A673 (cell line): ENCODE results near the gene COL4A6. TPM values are rescaled to one million over a fixed set of nuclear protein-coding genes. Genes with fewer than 3 reads are reported as not detected.

Source experiments
- BruUV-seq: library from RNA; stranded (reverse); fragments of 400-500 nt; replicated peaks from 2 replicates; lab custom pipeline; 2021; lab: Mats Ljungman, UMichigan
- CTCF ChIA-PET: fragments of 300-600 bp; sonication (Branson Sonifier 250); formaldehyde crosslinking; loops from one replicate; lab custom pipeline; 2022; ENCODE audit warnings: antibody characterized with exemption; lab: Charles Lee
- POLR2A ChIA-PET: fragments of 300-600 bp; sonication (Branson Sonifier 250); formaldehyde crosslinking; loops from one replicate; lab custom pipeline; 2022; ENCODE audit warnings: antibody characterized with exemption; ENCODE audit not compliant: low non-redundant PET; lab: Charles Lee
- DNase-seq: peaks from one replicate; pipeline ENCODE4 v3.0.0-alpha.2; 2015; ENCODE audit warnings: low spot score
- H3K27ac ChIP-seq: fragments of 200-600 bp; sonication (generic); 2 replicates; pipeline ENCODE4 v1.5.1; 2016; ENCODE audit warnings: mixed run types, low read depth, mild to moderate bottlenecking, mixed read lengths, antibody characterized with exemption, low read length; ENCODE audit not compliant: poor library complexity, severe bottlenecking
- H3K27me3 ChIP-seq: fragments of 200-600 bp; sonication (generic); replicated peaks from 2 replicates; pipeline ENCODE4 v1.6.1; 2017; ENCODE audit warnings: mixed run types, low read depth, mild to moderate bottlenecking, mixed read lengths, antibody characterized with exemption, low read length; ENCODE audit not compliant: insufficient read depth, poor library complexity
- H3K36me3 ChIP-seq: fragments of 200-600 bp; sonication (generic); 2 replicates; pipeline ENCODE4 v1.6.1; 2016; ENCODE audit warnings: mixed run types, mild to moderate bottlenecking, mixed read lengths, antibody characterized with exemption, low read length; ENCODE audit not compliant: insufficient read depth, poor library complexity, severe bottlenecking
- H3K4me1 ChIP-seq: fragments of 200-600 bp; sonication (generic); 2 replicates; pipeline ENCODE4 v1.6.1; 2017; ENCODE audit warnings: mixed run types, mild to moderate bottlenecking, mixed read lengths, antibody characterized with exemption, low read length; ENCODE audit not compliant: insufficient read depth, poor library complexity, severe bottlenecking
- H3K4me3 ChIP-seq: fragments of 200-600 bp; sonication (generic); 2 replicates; pipeline ENCODE4 v1.5.1; 2016; ENCODE audit warnings: low read depth, mixed run types, mild to moderate bottlenecking, mixed read lengths, low read length; ENCODE audit not compliant: poor library complexity, severe bottlenecking
- H3K9me3 ChIP-seq: fragments of 200-600 bp; sonication (generic); 2 replicates; pipeline ENCODE4 v1.6.1; 2016; ENCODE audit warnings: mixed run types, low read depth, mild to moderate bottlenecking, mixed read lengths, antibody characterized with exemption, low read length; ENCODE audit not compliant: poor library complexity, severe bottlenecking
- CTCF ChIP-seq: fragments of 300-800, 200-600 bp; sonication (generic); conservative IDR thresholded peaks from 2 replicates; pipeline ENCODE4 v1.5.1; 2017; ENCODE audit warnings: low read depth, mild to moderate bottlenecking, antibody characterized with exemption, low read length, moderate library complexity, mixed read lengths
- EZH2 ChIP-seq: fragments of 200-600 bp; sonication (generic); IDR thresholded peaks from 2 replicates; pipeline ENCODE4 v1.6.1; 2017; ENCODE audit warnings: borderline replicate concordance, low read depth, mild to moderate bottlenecking, mixed read lengths, antibody characterized with exemption, low read length; ENCODE audit not compliant: poor library complexity, severe bottlenecking
- intact Hi-C: fragments of 100-400 bp; cut with micrococcal nuclease; formaldehyde crosslinking; loops from one replicate; pipeline ENCODE4 v1.10.0; 2022; ENCODE audit not compliant: unreplicated experiment
- total RNA-seq: library from RNA; stranded (reverse); gene quantifications from 2 replicates; pipeline ENCODE4 v1.2.3, GENCODE V29; 2021

The COL4A6 gene
- total RNA-seq, 1 experiment from 2014 or later = not detected

DNA sequence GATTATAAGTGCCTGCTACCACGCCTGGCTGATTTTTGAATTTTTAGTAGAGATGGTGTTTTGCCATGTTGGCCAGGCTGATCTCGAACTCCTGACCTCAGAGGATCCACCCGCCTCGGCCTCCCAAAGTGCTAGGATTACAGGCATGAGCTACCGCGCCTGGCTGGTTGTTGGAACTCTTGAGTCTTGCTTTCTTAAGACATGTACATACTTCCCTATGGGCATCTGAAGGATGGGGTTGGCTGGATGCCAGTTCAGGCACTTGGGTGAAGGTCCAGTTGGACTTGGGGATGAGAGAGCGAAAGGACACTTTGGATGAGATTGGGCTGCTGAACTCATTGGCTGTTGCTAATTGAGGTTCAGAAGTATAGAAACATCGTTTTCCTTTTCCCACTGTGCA lies 306.2 kb downstream of the COL4A6 start:
- BruUV-seq = no TSS peak
- H3K27ac ChIP-seq = no peak overlapping the region
- no peaks in the 10 kb centered on the region for H3K27me3 ChIP-seq
- DNase-seq = no peak
- no peaks in the 10 kb centered on the region for H3K4me1 ChIP-seq
- POLR2A ChIA-PET = no interaction called here
- no peaks in the 10 kb centered on the region for H3K9me3 ChIP-seq
- TF ChIP-seq EZH2 = no peak
- H3K36me3 ChIP-seq = no peaks in the 10 kb centered on the region
- no peak overlapping the region for H3K4me3 ChIP-seq
- CTCF ChIA-PET = no interaction called here
- intact Hi-C loops = no loop called here

GRCh38 chrX:108131471-108131870 lies 306.8 kb downstream of the COL4A6 start:
- no peak overlapping the region for H3K27ac ChIP-seq
- ChIA-PET POLR2A (no interaction called here), CTCF (no interaction called here)
- BruUV-seq = no TSS peak
- no peaks in the 10 kb centered on the region for H3K9me3 ChIP-seq
- DNase-seq = no peak
- H3K4me3 ChIP-seq = no peak overlapping the region
- H3K36me3 ChIP-seq = no peaks in the 10 kb centered on the region
- intact Hi-C loops = no loop called here
- TF ChIP-seq EZH2 (no peak), CTCF (no peak)
- no peaks in the 10 kb centered on the region for H3K27me3 ChIP-seq
- H3K4me1 ChIP-seq = no peaks in the 10 kb centered on the region

DNA sequence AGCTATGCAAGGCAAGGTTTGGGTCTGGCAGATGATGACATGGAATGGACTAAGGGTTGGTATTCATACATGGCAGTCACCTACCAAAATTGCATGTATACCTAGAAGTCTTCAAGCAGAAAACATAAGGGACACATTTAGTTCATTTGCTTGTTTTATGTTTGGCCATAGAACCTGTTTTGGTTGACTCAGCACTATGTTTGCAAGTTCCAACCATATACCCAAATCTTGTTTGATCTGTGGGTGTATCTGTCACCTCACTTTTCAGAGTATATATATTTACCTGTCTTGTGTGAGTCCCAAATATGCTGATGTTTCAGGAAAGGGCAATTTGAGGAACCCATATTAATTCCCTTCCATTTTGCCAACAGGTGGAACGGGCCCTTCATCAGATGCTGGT lies 307.3 kb downstream of the COL4A6 start:
- no peak for DNase-seq
- no peaks in the 10 kb centered on the region for H3K9me3 ChIP-seq
- H3K36me3 ChIP-seq = no peaks in the 10 kb centered on the region
- ChIA-PET CTCF (no interaction called here), POLR2A (no interaction called here)
- H3K4me1 ChIP-seq = no peaks in the 10 kb centered on the region
- H3K27me3 ChIP-seq = no peaks in the 10 kb centered on the region
- TF ChIP-seq EZH2 (no peak), CTCF (no peak)
- no peak overlapping the region for H3K4me3 ChIP-seq
- no peak overlapping the region for H3K27ac ChIP-seq
- intact Hi-C loops = no loop called here
- BruUV-seq = no TSS peak

GRCh38 chrX:108127152-108127551 lies 311.1 kb downstream of the COL4A6 start:
- POLR2A ChIA-PET = no interaction called here
- Histone ChIP-seq H3K27ac (no peak overlapping the region), H3K27me3 (no peaks in the 10 kb centered on the region), H3K36me3 (no peaks in the 10 kb centered on the region), H3K4me3 (no peak overlapping the region), H3K4me1 (no peaks in the 10 kb centered on the region), H3K9me3 (no peaks in the 10 kb centered on the region)
- intact Hi-C loops = no loop called here
- CTCF ChIA-PET = no interaction called here
- no TSS peak for BruUV-seq
- no peak for TF ChIP-seq CTCF
- no peak for TF ChIP-seq EZH2
- no peak for DNase-seq
